ENCODE data around the gene SRP9.

GRCh38 chr1:225777058-225777582 is 506 bp upstream of the SRP9 start:
- TF ChIP-seq CTCF (IDR thresholded peaks at IDR 0.05 in 8 of 11, conservative IDR thresholded peaks at IDR 0.05 in 3 of 11) (no peak), POLR2A (IDR thresholded peaks at IDR 0.05) (no peak)

Data from spleen (tissue), 7 donors.